ENCODE data around the gene GPR162.
A peak's percentile ranks its signal among the peaks of the same experiment; 100 is the strongest.

GPR162 gene

GRCh38 chr12:6846316-6846869, 24.8 kb downstream of the GPR162 start:
- no peak for TF ChIP-seq EZH2phosphoT487 (IDR thresholded peaks at IDR 0.05; ENCODE audit: borderline replicate concordance)
- no peak for TF ChIP-seq CTCF (conservative IDR thresholded peaks at IDR 0.05; ENCODE audit: low read length)
- H3K36me3 ChIP-seq (ENCODE audit: insufficient read depth, low read length): peaks cover 36% of the 10 kb centered on the region; the same call in 1 of the 2 replicates
- no peak overlapping the region for H3K4me2 ChIP-seq (ENCODE audit: low read depth, low read length, poor library complexity, severe bottlenecking)
- H3K27me3 ChIP-seq (ENCODE audit: insufficient read depth, low read length, poor library complexity, severe bottlenecking): no peaks in the 10 kb centered on the region
- peaks cover 4% of the 10 kb centered on the region for H4K20me1 ChIP-seq (ENCODE audit: insufficient read depth, low read length, poor library complexity, severe bottlenecking)
- H3K4me1 ChIP-seq (ENCODE audit: insufficient read depth, low read length, poor library complexity, severe bottlenecking): peaks cover 31% of the 10 kb centered on the region
- no peak overlapping the region for H3K4me3 ChIP-seq (ENCODE audit: low read length, poor library complexity, severe bottlenecking)
- no peaks in the 10 kb centered on the region for H3K9me3 ChIP-seq (ENCODE audit: insufficient read depth, low read depth, low read length)
- H3K9ac ChIP-seq (ENCODE audit: low read depth, low read length, poor library complexity, severe bottlenecking): no peak overlapping the region
- no peak overlapping the region for H2AFZ ChIP-seq (ENCODE audit: low read length)
- peaks cover 39% of the 10 kb centered on the region for H3K79me2 ChIP-seq (ENCODE audit: insufficient read depth, low read length)
- H3K9me2 ChIP-seq (replicated peaks; ENCODE audit: low read depth, low read length): no peaks in the 10 kb centered on the region
- peaks cover 1% of the 10 kb centered on the region for H3F3A ChIP-seq (ENCODE audit: low read depth)

GRCh38 chr12:6847676-6848075, 26.1 kb downstream of the GPR162 start:
- H4K20me1 ChIP-seq (ENCODE audit: insufficient read depth, low read length, poor library complexity, severe bottlenecking): peaks cover 4% of the 10 kb centered on the region

DNA sequence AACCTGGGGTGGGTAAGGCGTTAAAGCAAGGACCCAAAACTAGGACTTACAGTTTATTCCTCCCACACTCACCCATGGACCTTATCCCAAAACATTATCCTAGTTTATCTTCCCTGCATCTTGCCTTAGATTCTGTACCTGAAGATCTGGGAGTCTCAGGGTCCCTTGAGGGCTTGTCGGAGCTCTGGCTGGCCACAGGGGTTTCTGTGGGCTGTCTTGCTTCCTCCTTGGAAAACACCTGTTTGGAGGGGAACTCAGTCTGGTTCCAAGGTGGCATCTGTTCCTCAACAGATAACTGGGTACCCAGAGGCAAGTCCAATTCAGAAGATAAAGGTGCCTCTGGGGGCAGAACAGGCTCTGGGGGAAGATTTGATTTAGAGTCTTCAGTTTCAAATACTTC, 27.8 kb downstream of the GPR162 start:
- H3K9me2 ChIP-seq (replicated peaks; ENCODE audit: low read depth, low read length): no peaks in the 10 kb centered on the region
- TF ChIP-seq CTCF (conservative IDR thresholded peaks at IDR 0.05; ENCODE audit: low read length) (no peak), EZH2phosphoT487 (IDR thresholded peaks at IDR 0.05; ENCODE audit: borderline replicate concordance) (no peak)
- H3K4me3 ChIP-seq (ENCODE audit: low read length, poor library complexity, severe bottlenecking): peak overlapping the region; percentile 82
- H3K36me3 ChIP-seq (ENCODE audit: insufficient read depth, low read length): peaks cover 36% of the 10 kb centered on the region; the same call in 1 of the 2 replicates
- H3K27me3 ChIP-seq (ENCODE audit: insufficient read depth, low read length, poor library complexity, severe bottlenecking): no peaks in the 10 kb centered on the region
- peaks cover 19% of the 10 kb centered on the region for H4K20me1 ChIP-seq (ENCODE audit: insufficient read depth, low read length, poor library complexity, severe bottlenecking)
- H2AFZ ChIP-seq (ENCODE audit: low read length): no peak overlapping the region
- peaks cover 42% of the 10 kb centered on the region for H3K4me1 ChIP-seq (ENCODE audit: insufficient read depth, low read length, poor library complexity, severe bottlenecking)
- peaks cover 55% of the 10 kb centered on the region for H3K79me2 ChIP-seq (ENCODE audit: insufficient read depth, low read length)
- H3K9me3 ChIP-seq (ENCODE audit: insufficient read depth, low read depth, low read length): no peaks in the 10 kb centered on the region
- peak overlapping the region; percentile 90 for H3K4me2 ChIP-seq (ENCODE audit: low read depth, low read length, poor library complexity, severe bottlenecking)
- peaks cover 4% of the 10 kb centered on the region for H3F3A ChIP-seq (ENCODE audit: low read depth)
- H3K9ac ChIP-seq (ENCODE audit: low read depth, low read length, poor library complexity, severe bottlenecking): peak overlapping the region; percentile 95

More at GRCh38 chr12:6847676-6848075, 26.1 kb downstream of the GPR162 start:
- Histone ChIP-seq H3K4me1 (ENCODE audit: insufficient read depth, low read length, poor library complexity, severe bottlenecking) (peaks cover 31% of the 10 kb centered on the region), H3K79me2 (ENCODE audit: insufficient read depth, low read length) (peaks cover 39% of the 10 kb centered on the region), H3K9me3 (ENCODE audit: insufficient read depth, low read depth, low read length) (no peaks in the 10 kb centered on the region), H3K9me2 (replicated peaks; ENCODE audit: low read depth, low read length) (no peaks in the 10 kb centered on the region), H3K36me3 (ENCODE audit: insufficient read depth, low read length) (peaks cover 36% of the 10 kb centered on the region; the same call in 1 of the 2 replicates), H2AFZ (ENCODE audit: low read length) (no peak overlapping the region), H3K4me3 (ENCODE audit: low read length, poor library complexity, severe bottlenecking) (no peak overlapping the region), H3K4me2 (ENCODE audit: low read depth, low read length, poor library complexity, severe bottlenecking) (no peak overlapping the region), H3K27me3 (ENCODE audit: insufficient read depth, low read length, poor library complexity, severe bottlenecking) (no peaks in the 10 kb centered on the region), H3F3A (ENCODE audit: low read depth) (peaks cover 4% of the 10 kb centered on the region), H3K9ac (ENCODE audit: low read depth, low read length, poor library complexity, severe bottlenecking) (no peak overlapping the region)
- TF ChIP-seq EZH2phosphoT487 (IDR thresholded peaks at IDR 0.05; ENCODE audit: borderline replicate concordance): no peak
- TF ChIP-seq CTCF (conservative IDR thresholded peaks at IDR 0.05; ENCODE audit: low read length): no peak

Data from Loucy (cell line).